H1 (cell line): ENCODE data around the gene PPOX. TPM values are rescaled to one million over a fixed set of nuclear protein-coding genes. Genes with fewer than 3 reads are reported as not detected.

Experiments
- CEBPB ChIP-seq: IDR thresholded peaks from 2 replicates; pipeline ENCODE4 v1.6.1; 2012; ENCODE audit warnings: low read depth, low read length
- POLR2A ChIP-seq, 2 experiments: IDR thresholded peaks; 1 replicate in 1 of 2; 2 replicates in 1 of 2; pipeline ENCODE4 v1.6.1; 2011; ENCODE audit warnings: low read depth in 2 of 2, low read length in 2 of 2, mild to moderate bottlenecking in 2 of 2; ENCODE audit errors: control extremely low read depth in 1 of 2
- SP1 ChIP-seq: IDR thresholded peaks from 2 replicates; pipeline ENCODE4 v1.6.1; 2011; ENCODE audit warnings: low read depth, low read length
- TAF1 ChIP-seq: IDR thresholded peaks from 2 replicates; pipeline ENCODE4 v1.6.1; 2011; ENCODE audit warnings: mild to moderate bottlenecking, low read depth, low read length
- TBP ChIP-seq: IDR thresholded peaks from 2 replicates; pipeline ENCODE4 v1.6.1; 2011; ENCODE audit warnings: low read depth, low read length, improper control_type of control experiment
- polyA plus RNA-seq, 7 experiments: library from polyadenylated mRNA; depleted of rRNA in 3 of 7; stranded (reverse) in 5 of 7; unstranded in 2 of 7; fragments of >200 nt in 5 of 7; fragments of 200-250 nt in 2 of 7; gene quantifications; 1 replicate in 5 of 7; 2 replicates in 1 of 7; 4 replicates in 1 of 7; pipeline versions ENCODE4 v1.2.1 to v1.2.3, GENCODE V29; 2011 to 2013; ENCODE audit warnings: missing spikeins in 2 of 7, mixed read lengths in 2 of 7
- total RNA-seq: library from RNA; stranded (reverse); fragmentation: NEBNext Ultra II Directional; extraction: Animal tissue kit (Norgen Biotek cat#: 25700); gene quantifications from 2 replicates; pipeline ENCODE4 v1.2.1, GENCODE V29; 2021
- TF ChIP-seq, protein P1 (sequence below): fragments of 300-600 bp; sonication (generic); IDR thresholded peaks from 2 replicates; pipeline ENCODE4 v1.7.1; 2012; ENCODE audit warnings: low read length, moderate library complexity, mild to moderate bottlenecking, inconsistent platforms; ENCODE audit not compliant: insufficient replicate concordance

The PPOX gene
- total and polyA plus RNA-seq, 2 of the 8 experiments (the other 6 are each of a cell fraction or from before 2014, with no cell fraction given) = 39.4 to 40.4 TPM

DNA sequence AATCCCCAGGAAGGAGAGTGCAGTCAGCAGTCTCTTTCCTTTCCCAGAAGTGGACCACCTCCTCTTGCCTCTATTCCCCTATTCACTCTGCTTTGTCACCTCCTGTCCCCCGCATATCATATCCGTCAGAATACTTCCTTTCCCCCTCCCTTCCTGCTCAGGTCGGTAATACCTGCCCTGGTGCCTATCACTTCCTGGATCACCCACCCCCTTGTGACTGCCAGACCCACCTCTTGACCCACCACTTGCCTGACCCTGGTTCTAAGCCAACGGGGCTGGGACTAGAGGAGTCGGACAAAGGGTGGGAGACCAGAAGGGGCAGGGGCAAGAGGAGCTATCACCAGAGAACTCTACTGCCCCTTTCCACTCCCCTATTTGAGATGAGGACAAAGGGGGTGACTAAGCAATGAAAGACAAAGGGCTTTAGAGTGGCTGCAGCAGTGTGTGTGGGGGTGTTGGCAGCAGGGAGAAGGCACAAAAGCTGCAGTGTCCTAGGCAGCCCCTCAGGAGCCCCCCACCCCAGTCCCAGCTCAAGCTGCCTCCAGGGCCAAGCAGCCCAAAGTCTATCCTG is 34.3 kb downstream of the PPOX start (continued):
- TF ChIP-seq, protein P1, sequence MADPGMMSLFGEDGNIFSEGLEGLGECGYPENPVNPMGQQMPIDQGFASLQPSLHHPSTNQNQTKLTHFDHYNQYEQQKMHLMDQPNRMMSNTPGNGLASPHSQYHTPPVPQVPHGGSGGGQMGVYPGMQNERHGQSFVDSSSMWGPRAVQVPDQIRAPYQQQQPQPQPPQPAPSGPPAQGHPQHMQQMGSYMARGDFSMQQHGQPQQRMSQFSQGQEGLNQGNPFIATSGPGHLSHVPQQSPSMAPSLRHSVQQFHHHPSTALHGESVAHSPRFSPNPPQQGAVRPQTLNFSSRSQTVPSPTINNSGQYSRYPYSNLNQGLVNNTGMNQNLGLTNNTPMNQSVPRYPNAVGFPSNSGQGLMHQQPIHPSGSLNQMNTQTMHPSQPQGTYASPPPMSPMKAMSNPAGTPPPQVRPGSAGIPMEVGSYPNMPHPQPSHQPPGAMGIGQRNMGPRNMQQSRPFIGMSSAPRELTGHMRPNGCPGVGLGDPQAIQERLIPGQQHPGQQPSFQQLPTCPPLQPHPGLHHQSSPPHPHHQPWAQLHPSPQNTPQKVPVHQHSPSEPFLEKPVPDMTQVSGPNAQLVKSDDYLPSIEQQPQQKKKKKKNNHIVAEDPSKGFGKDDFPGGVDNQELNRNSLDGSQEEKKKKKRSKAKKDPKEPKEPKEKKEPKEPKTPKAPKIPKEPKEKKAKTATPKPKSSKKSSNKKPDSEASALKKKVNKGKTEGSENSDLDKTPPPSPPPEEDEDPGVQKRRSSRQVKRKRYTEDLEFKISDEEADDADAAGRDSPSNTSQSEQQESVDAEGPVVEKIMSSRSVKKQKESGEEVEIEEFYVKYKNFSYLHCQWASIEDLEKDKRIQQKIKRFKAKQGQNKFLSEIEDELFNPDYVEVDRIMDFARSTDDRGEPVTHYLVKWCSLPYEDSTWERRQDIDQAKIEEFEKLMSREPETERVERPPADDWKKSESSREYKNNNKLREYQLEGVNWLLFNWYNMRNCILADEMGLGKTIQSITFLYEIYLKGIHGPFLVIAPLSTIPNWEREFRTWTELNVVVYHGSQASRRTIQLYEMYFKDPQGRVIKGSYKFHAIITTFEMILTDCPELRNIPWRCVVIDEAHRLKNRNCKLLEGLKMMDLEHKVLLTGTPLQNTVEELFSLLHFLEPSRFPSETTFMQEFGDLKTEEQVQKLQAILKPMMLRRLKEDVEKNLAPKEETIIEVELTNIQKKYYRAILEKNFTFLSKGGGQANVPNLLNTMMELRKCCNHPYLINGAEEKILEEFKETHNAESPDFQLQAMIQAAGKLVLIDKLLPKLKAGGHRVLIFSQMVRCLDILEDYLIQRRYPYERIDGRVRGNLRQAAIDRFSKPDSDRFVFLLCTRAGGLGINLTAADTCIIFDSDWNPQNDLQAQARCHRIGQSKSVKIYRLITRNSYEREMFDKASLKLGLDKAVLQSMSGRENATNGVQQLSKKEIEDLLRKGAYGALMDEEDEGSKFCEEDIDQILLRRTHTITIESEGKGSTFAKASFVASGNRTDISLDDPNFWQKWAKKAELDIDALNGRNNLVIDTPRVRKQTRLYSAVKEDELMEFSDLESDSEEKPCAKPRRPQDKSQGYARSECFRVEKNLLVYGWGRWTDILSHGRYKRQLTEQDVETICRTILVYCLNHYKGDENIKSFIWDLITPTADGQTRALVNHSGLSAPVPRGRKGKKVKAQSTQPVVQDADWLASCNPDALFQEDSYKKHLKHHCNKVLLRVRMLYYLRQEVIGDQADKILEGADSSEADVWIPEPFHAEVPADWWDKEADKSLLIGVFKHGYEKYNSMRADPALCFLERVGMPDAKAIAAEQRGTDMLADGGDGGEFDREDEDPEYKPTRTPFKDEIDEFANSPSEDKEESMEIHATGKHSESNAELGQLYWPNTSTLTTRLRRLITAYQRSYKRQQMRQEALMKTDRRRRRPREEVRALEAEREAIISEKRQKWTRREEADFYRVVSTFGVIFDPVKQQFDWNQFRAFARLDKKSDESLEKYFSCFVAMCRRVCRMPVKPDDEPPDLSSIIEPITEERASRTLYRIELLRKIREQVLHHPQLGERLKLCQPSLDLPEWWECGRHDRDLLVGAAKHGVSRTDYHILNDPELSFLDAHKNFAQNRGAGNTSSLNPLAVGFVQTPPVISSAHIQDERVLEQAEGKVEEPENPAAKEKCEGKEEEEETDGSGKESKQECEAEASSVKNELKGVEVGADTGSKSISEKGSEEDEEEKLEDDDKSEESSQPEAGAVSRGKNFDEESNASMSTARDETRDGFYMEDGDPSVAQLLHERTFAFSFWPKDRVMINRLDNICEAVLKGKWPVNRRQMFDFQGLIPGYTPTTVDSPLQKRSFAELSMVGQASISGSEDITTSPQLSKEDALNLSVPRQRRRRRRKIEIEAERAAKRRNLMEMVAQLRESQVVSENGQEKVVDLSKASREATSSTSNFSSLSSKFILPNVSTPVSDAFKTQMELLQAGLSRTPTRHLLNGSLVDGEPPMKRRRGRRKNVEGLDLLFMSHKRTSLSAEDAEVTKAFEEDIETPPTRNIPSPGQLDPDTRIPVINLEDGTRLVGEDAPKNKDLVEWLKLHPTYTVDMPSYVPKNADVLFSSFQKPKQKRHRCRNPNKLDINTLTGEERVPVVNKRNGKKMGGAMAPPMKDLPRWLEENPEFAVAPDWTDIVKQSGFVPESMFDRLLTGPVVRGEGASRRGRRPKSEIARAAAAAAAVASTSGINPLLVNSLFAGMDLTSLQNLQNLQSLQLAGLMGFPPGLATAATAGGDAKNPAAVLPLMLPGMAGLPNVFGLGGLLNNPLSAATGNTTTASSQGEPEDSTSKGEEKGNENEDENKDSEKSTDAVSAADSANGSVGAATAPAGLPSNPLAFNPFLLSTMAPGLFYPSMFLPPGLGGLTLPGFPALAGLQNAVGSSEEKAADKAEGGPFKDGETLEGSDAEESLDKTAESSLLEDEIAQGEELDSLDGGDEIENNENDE = no peak
- TF ChIP-seq TAF1 = peak; percentile 17; the same call in 1 of the 2 replicates
- TF ChIP-seq TBP = 0 out of 2 replicates have a peak, but pooled peaks have one; percentile 13
- TF ChIP-seq CEBPB = no peak
- peak; percentile 49; the same call in 1 of the 2 replicates for TF ChIP-seq SP1
- TF ChIP-seq POLR2A (IDR thresholded peaks at IDR 0.05; ENCODE audit: control extremely low read depth in 1 of 2, low read depth in 2 of 2, low read length in 2 of 2) = peak in 1 of 2 experiments; percentile 25; a peak in 1 of 3 replicates
